MM.1S (cell line): ENCODE results near the gene ZNF692.

ENCODE experiments used
- DNase-seq: peaks from one replicate; pipeline ENCODE4 v3.0.0-alpha.2; 2015
- H2AFZ ChIP-seq: fragments of 300-600 bp; sonication (generic); 2 replicates; pipeline ENCODE4 v1.6.0; 2016; ENCODE audit warnings: antibody characterized with exemption, low read length
- H3F3A ChIP-seq: fragments of 300-600 bp; sonication (generic); 2 replicates; pipeline ENCODE4 v1.6.1; 2016; ENCODE audit warnings: mild to moderate bottlenecking, antibody characterized with exemption, low read length, moderate library complexity, mixed read lengths; ENCODE audit not compliant: insufficient read depth
- H3K27ac ChIP-seq: fragments of 300-600 bp; sonication (generic); 2 replicates; pipeline ENCODE4 v1.5.1; 2016; ENCODE audit warnings: mild to moderate bottlenecking, low read length
- H3K27me3 ChIP-seq: fragments of 300-600 bp; sonication (generic); replicated peaks from 2 replicates; pipeline ENCODE4 v1.6.0; 2016; ENCODE audit warnings: low read length; ENCODE audit not compliant: insufficient read depth
- H3K36me3 ChIP-seq: fragments of 300-600 bp; sonication (generic); replicated peaks from 2 replicates; pipeline ENCODE4 v1.6.1; 2016; ENCODE audit warnings: mild to moderate bottlenecking, low read length, mixed read lengths; ENCODE audit not compliant: insufficient read depth
- H3K4me1 ChIP-seq: fragments of 300-600 bp; sonication (generic); 2 replicates; pipeline ENCODE4 v1.6.1; 2016; ENCODE audit warnings: low read length, mixed read lengths
- H3K4me2 ChIP-seq: fragments of 300-600 bp; sonication (generic); 2 replicates; pipeline ENCODE4 v1.6.0; 2016; ENCODE audit warnings: low read depth, low read length
- H3K4me3 ChIP-seq: fragments of 300-600 bp; sonication (generic); 2 replicates; pipeline ENCODE4 v1.5.1; 2016; ENCODE audit warnings: low read length, mixed read lengths
- H3K79me2 ChIP-seq: fragments of 300-600 bp; sonication (generic); 2 replicates; pipeline ENCODE4 v1.6.1; 2016; ENCODE audit warnings: mixed run types, low read length, mixed read lengths
- H3K9ac ChIP-seq: fragments of 300-600 bp; sonication (generic); 2 replicates; pipeline ENCODE4 v1.6.1; 2016; ENCODE audit warnings: low read length, mixed read lengths
- H3K9me2 ChIP-seq: fragments of 300-600 bp; sonication (generic); replicated peaks from 2 replicates; pipeline ENCODE4 v1.6.1; 2016; ENCODE audit warnings: mild to moderate bottlenecking, low read length, mixed read lengths; ENCODE audit not compliant: insufficient read depth
- H3K9me3 ChIP-seq: fragments of 300-600 bp; sonication (generic); replicated peaks from 2 replicates; pipeline ENCODE4 v1.6.1; 2016; ENCODE audit warnings: mild to moderate bottlenecking, low read length, mixed read lengths; ENCODE audit not compliant: insufficient read depth
- H4K20me1 ChIP-seq: fragments of 300-600 bp; sonication (generic); 2 replicates; pipeline ENCODE4 v1.6.1; 2016; ENCODE audit warnings: mild to moderate bottlenecking, low read length, moderate library complexity, mixed read lengths; ENCODE audit not compliant: insufficient read depth
- CTCF ChIP-seq: fragments of 300-600 bp; sonication (generic); IDR thresholded peaks from 2 replicates; pipeline ENCODE4 v1.5.1; 2016; ENCODE audit warnings: antibody characterized with exemption, low read length, mixed read lengths
- EZH2 ChIP-seq: fragments of 300-600 bp; sonication (generic); optimal IDR thresholded peaks from 2 replicates; pipeline ENCODE3; 2017; ENCODE audit warnings: low read depth, mild to moderate bottlenecking, antibody characterized with exemption, low read length, mixed read lengths
- EZH2phosphoT487 ChIP-seq: fragments of 300-600 bp; sonication (generic); IDR thresholded peaks from 2 replicates; pipeline ENCODE4 v1.6.1; 2018; ENCODE audit warnings: antibody characterized with exemption, low read length

The ZNF692 gene

GRCh38 chr1:248905662-248906008, 46.8 kb upstream of the ZNF692 start:
- H3K4me2 ChIP-seq: peak overlapping the region; percentile 93
- H3K36me3 ChIP-seq: no peaks in the 10 kb centered on the region
- H3K79me2 ChIP-seq: peaks cover 33% of the 10 kb centered on the region
- H3K9ac ChIP-seq: peak overlapping the region; percentile 92
- 0 out of 2 replicates have a peak, but pooled peaks cover 5% of the 10 kb centered on the region for H3K27me3 ChIP-seq
- peak overlapping the region; percentile 85 for H3K27ac ChIP-seq
- H3K4me3 ChIP-seq: peak overlapping the region; percentile 90
- no peak for TF ChIP-seq EZH2
- TF ChIP-seq EZH2phosphoT487: no peak
- H3K9me3 ChIP-seq: no peaks in the 10 kb centered on the region
- peak overlapping the region; percentile 97 for H2AFZ ChIP-seq
- no peaks in the 10 kb centered on the region for H3K9me2 ChIP-seq
- peak; percentile 11 for DNase-seq
- peaks cover 6% of the 10 kb centered on the region; the same call in 1 of the 2 replicates for H3K4me1 ChIP-seq
- no peaks in the 10 kb centered on the region for H3F3A ChIP-seq
- no peaks in the 10 kb centered on the region for H4K20me1 ChIP-seq

GRCh38 chr1:248904437-248905216, 45.7 kb upstream of the ZNF692 start:
- Histone ChIP-seq H4K20me1 (no peaks in the 10 kb centered on the region), H3F3A (no peaks in the 10 kb centered on the region), H3K4me2 (0 out of 2 replicates have a peak overlapping the region, but pooled peaks have one; percentile 93), H3K27me3 (0 out of 2 replicates have a peak, but pooled peaks cover 5% of the 10 kb centered on the region), H2AFZ (peak overlapping the region; percentile 97), H3K9me3 (no peaks in the 10 kb centered on the region), H3K27ac (no peak overlapping the region), H3K4me1 (peaks cover 6% of the 10 kb centered on the region; the same call in 1 of the 2 replicates), H3K9ac (no peak overlapping the region), H3K79me2 (peaks cover 29% of the 10 kb centered on the region), H3K4me3 (no peak overlapping the region), H3K36me3 (no peaks in the 10 kb centered on the region), H3K9me2 (no peaks in the 10 kb centered on the region)
- TF ChIP-seq EZH2 (no peak), CTCF (no peak), EZH2phosphoT487 (no peak)
- DNase-seq: no peak

GRCh38 chr1:248901578-248901977, 42.7 kb upstream of the ZNF692 start:
- H3K36me3 ChIP-seq: no peaks in the 10 kb centered on the region
- no peak overlapping the region for H3K9ac ChIP-seq
- no peaks in the 10 kb centered on the region for H3K9me2 ChIP-seq
- H4K20me1 ChIP-seq: no peaks in the 10 kb centered on the region
- TF ChIP-seq CTCF (no peak), EZH2 (no peak), EZH2phosphoT487 (no peak)
- H3K4me2 ChIP-seq: no peak overlapping the region
- H3K9me3 ChIP-seq: no peaks in the 10 kb centered on the region
- H3K4me1 ChIP-seq: peaks cover 6% of the 10 kb centered on the region; the same call in 1 of the 2 replicates
- 0 out of 2 replicates have a peak, but pooled peaks cover 5% of the 10 kb centered on the region for H3K27me3 ChIP-seq
- no peak for DNase-seq
- H3K27ac ChIP-seq: no peak overlapping the region
- H2AFZ ChIP-seq: no peak overlapping the region
- no peak overlapping the region for H3K4me3 ChIP-seq
- no peaks in the 10 kb centered on the region for H3K79me2 ChIP-seq
- H3F3A ChIP-seq: no peaks in the 10 kb centered on the region

- Histone ChIP-seq H3K36me3 (no peaks in the 10 kb centered on the region), H3K4me2 (no peak overlapping the region), H3K9me2 (no peaks in the 10 kb centered on the region), H3K4me3 (no peak overlapping the region), H3K9me3 (no peaks in the 10 kb centered on the region), H3F3A (no peaks in the 10 kb centered on the region), H3K9ac (no peak overlapping the region), H3K79me2 (no peaks in the 10 kb centered on the region), H4K20me1 (no peaks in the 10 kb centered on the region), H3K27me3 (0 out of 2 replicates have a peak, but pooled peaks cover 5% of the 10 kb centered on the region), H2AFZ (no peak overlapping the region), H3K27ac (no peak overlapping the region), H3K4me1 (peaks cover 5% of the 10 kb centered on the region; the same call in 1 of the 2 replicates)
- no peak for DNase-seq
- TF ChIP-seq EZH2 (no peak), EZH2phosphoT487 (no peak), CTCF (no peak)
These were observed 41.8 kb upstream of the ZNF692 start for GRCh38 chr1:248900637-248901036.
